NT2/D1 (cell line): ENCODE measurements around the gene PLXDC2.

Experiments
- SUZ12 ChIP-seq: IDR thresholded peaks from 2 replicates; pipeline ENCODE4 v1.6.1; 2011; ENCODE audit not compliant: insufficient read length, insufficient read depth; ENCODE audit errors: extremely low read depth
- YY1 ChIP-seq: IDR thresholded peaks from 2 replicates; pipeline ENCODE4 v1.6.1; 2011; ENCODE audit not compliant: insufficient read length, insufficient read depth
- ZNF274 ChIP-seq: IDR thresholded peaks from 2 replicates; pipeline ENCODE4 v1.6.1; 2011; ENCODE audit warnings: mild to moderate bottlenecking, low read depth, low read length

GRCh38 chr10:20088061-20088701 lies 271.9 kb downstream of the PLXDC2 start:
- no peak for TF ChIP-seq YY1
- TF ChIP-seq SUZ12, result no peak
- TF ChIP-seq ZNF274, result no peak
